HEK293T (cell line): Measurements from ENCODE around the gene C1orf87.
"Not testable (repeated sequence)": the region's sequence is repeated elsewhere in the genome, so short reads cannot be mapped to it uniquely, and the experiment has no call there.

Experiments
- CTCF ChIA-PET: fragments of 350-600 bp; formaldehyde crosslinking; extraction: SDS; loops from one replicate; lab custom pipeline; 2021; ENCODE audit warnings: antibody characterized with exemption, inconsistent platforms; lab: Yijun Ruan, JAX
- POLR2A ChIA-PET: fragments of 350-600 bp; formaldehyde crosslinking; extraction: SDS; loops from one replicate; lab custom pipeline; 2020; ENCODE audit warnings: antibody characterized with exemption, inconsistent platforms; lab: Yijun Ruan, JAX
- DNase-seq: peaks from one replicate; pipeline ENCODE4 v3.0.0; 2012; ENCODE audit warnings: mixed read lengths; ENCODE audit errors: extremely low spot score
- ARNT ChIP-seq: fragments of 450-650 bp; IDR thresholded peaks from 2 replicates; pipeline ENCODE4 v1.6.1; 2017; ENCODE audit warnings: mild to moderate bottlenecking
- BHLHE40 ChIP-seq: fragments of 450-650 bp; IDR thresholded peaks from 2 replicates; pipeline ENCODE4 v1.6.1; 2016; ENCODE audit warnings: mild to moderate bottlenecking, moderate library complexity, borderline replicate concordance
- CTBP1 ChIP-seq: fragments of 450-650 bp; IDR thresholded peaks from 2 replicates; pipeline ENCODE4 v1.6.1; 2016; ENCODE audit warnings: borderline replicate concordance
- ELF4 ChIP-seq: fragments of 450-650 bp; IDR thresholded peaks from 2 replicates; pipeline ENCODE4 v1.6.1; 2017; ENCODE audit warnings: antibody characterized with exemption
- FOXA1 ChIP-seq: fragments of 450-650 bp; IDR thresholded peaks from 2 replicates; pipeline ENCODE4 v1.6.1; 2016; ENCODE audit warnings: mild to moderate bottlenecking
- FOXK2 ChIP-seq: fragments of 450-650 bp; IDR thresholded peaks from 2 replicates; pipeline ENCODE4 v1.6.1; 2016; ENCODE audit warnings: mild to moderate bottlenecking
- FOXM1 ChIP-seq: fragments of 450-650 bp; IDR thresholded peaks from 2 replicates; pipeline ENCODE4 v1.6.1; 2017; ENCODE audit warnings: mild to moderate bottlenecking, borderline replicate concordance
- HDGF ChIP-seq: fragments of 450-650 bp; IDR thresholded peaks from 2 replicates; pipeline ENCODE4 v1.6.1; 2017; ENCODE audit warnings: antibody characterized with exemption, borderline replicate concordance
- L3MBTL2 ChIP-seq: fragments of 450-650 bp; conservative IDR thresholded peaks from 2 replicates; pipeline ENCODE4 v1.6.1; 2016; ENCODE audit warnings: mild to moderate bottlenecking
- LEF1 ChIP-seq: fragments of 450-650 bp; IDR thresholded peaks from 2 replicates; pipeline ENCODE4 v1.6.1; 2017; ENCODE audit warnings: mild to moderate bottlenecking, borderline replicate concordance
- NFRKB ChIP-seq: fragments of 450-650 bp; IDR thresholded peaks from 2 replicates; pipeline ENCODE4 v1.6.1; 2016; ENCODE audit warnings: mild to moderate bottlenecking, moderate library complexity
- SP1 ChIP-seq: fragments of 450-650 bp; IDR thresholded peaks from 2 replicates; pipeline ENCODE4 v1.6.1; 2017
- SUZ12 ChIP-seq: fragments of 450-650 bp; IDR thresholded peaks from 2 replicates; pipeline ENCODE4 v1.6.1; 2016; ENCODE audit warnings: mild to moderate bottlenecking
- TARDBP ChIP-seq: fragments of 450-650 bp; IDR thresholded peaks from 2 replicates; pipeline ENCODE4 v1.6.1; 2016
- ZNF384 ChIP-seq: fragments of 450-650 bp; IDR thresholded peaks from 2 replicates; pipeline ENCODE4 v1.6.1; 2016
- TF ChIP-seq, protein P1 (sequence below): fragments of 450-650 bp; IDR thresholded peaks from 2 replicates; pipeline ENCODE4 v1.6.1; 2016

Gene C1orf87

DNA sequence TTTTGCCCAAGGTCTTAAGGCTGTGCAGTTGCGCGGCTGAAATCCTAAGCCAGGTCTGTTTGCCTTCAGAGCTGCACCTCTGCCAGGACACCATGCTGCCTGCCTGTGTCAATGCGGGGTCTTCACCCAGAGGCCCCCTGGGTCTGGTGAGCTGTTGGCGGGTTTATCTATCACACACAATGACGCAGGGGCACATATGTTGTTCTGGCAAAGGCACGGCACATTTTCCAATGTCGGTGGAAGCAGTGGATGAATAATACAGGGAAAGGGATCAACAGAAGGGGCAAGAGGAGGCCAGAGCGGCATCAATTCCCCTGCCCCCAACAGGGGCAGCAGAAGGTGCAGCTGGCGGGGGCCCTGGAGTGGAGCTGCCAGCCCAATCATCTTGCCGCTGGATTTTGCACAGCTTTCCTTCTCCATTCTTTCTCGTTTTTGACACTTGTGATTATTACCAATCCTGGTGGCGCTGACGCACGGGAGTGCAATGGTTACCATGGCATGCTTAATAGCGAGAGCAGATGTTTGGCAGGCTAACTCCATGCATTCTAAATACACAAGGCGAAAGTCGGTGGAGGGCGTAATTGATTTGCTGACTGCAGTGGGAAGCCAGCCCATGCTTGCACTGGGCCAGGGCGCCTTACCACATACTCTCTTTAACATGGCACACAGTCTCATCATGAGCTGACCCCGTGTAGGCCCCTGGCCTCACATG is 101.2 kb downstream of the C1orf87 start:
- DNase-seq, result no peak
- CTCF ChIA-PET, result interaction anchor here (0.6 to 1.5 kb wide), 4 partner anchors 10 to 975 kb away, joined by 3 to 5 read pairs (median 3); no protein-coding TSS in a partner anchor
- no peak for TF ChIP-seq ZNF384
- no peak for TF ChIP-seq BHLHE40
- TF ChIP-seq, protein P1, sequence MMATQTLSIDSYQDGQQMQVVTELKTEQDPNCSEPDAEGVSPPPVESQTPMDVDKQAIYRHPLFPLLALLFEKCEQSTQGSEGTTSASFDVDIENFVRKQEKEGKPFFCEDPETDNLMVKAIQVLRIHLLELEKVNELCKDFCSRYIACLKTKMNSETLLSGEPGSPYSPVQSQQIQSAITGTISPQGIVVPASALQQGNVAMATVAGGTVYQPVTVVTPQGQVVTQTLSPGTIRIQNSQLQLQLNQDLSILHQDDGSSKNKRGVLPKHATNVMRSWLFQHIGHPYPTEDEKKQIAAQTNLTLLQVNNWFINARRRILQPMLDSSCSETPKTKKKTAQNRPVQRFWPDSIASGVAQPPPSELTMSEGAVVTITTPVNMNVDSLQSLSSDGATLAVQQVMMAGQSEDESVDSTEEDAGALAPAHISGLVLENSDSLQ, result no peak
- no peak for TF ChIP-seq CTBP1
- TF ChIP-seq FOXK2, result no peak
- no peak for TF ChIP-seq HDGF
- TF ChIP-seq FOXM1, result no peak
- no peak for TF ChIP-seq LEF1
- no peak for TF ChIP-seq L3MBTL2
- POLR2A ChIA-PET, result no interaction called here

DNA sequence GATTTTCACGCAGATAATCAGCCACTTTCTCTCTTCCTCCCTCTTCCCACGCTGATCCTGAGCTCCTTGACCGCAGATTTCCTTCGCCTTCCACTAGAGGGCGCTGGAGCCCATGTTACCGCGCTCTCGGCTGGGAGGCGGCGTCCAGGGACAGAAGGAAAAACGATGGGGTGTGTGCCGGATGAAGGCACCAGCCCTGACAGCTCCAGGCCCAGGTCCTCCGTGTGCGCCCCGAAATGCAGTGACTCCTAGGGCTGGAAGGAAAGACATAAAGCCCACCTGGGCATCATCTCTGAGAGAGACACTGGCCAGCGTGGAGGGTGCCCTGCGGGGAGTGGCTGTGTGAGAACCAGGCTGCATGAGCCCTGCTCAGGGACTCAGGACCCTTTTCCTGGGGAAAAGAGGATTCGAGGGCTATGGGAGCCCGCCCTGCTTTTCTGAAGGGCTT is 102.1 kb downstream of the C1orf87 start:
- no peak for TF ChIP-seq FOXK2
- TF ChIP-seq SUZ12, result no peak
- TF ChIP-seq, protein P1, result no peak
- TF ChIP-seq TARDBP, result no peak
- TF ChIP-seq ZNF384, result no peak
- no peak for TF ChIP-seq NFRKB
- no peak for TF ChIP-seq FOXA1
- no peak for TF ChIP-seq CTBP1
- TF ChIP-seq LEF1, result no peak
- TF ChIP-seq HDGF, result no peak
- no peak for TF ChIP-seq ELF4
- TF ChIP-seq SP1, result no peak
- CTCF ChIA-PET, result interaction anchor here (0.6 to 1.5 kb wide), 23 partner anchors 10 to 975 kb away, joined by 3 to 7 read pairs (median 3); no protein-coding TSS in a partner anchor
- peak; percentile 91 for DNase-seq
- POLR2A ChIA-PET, result no interaction called here

DNA sequence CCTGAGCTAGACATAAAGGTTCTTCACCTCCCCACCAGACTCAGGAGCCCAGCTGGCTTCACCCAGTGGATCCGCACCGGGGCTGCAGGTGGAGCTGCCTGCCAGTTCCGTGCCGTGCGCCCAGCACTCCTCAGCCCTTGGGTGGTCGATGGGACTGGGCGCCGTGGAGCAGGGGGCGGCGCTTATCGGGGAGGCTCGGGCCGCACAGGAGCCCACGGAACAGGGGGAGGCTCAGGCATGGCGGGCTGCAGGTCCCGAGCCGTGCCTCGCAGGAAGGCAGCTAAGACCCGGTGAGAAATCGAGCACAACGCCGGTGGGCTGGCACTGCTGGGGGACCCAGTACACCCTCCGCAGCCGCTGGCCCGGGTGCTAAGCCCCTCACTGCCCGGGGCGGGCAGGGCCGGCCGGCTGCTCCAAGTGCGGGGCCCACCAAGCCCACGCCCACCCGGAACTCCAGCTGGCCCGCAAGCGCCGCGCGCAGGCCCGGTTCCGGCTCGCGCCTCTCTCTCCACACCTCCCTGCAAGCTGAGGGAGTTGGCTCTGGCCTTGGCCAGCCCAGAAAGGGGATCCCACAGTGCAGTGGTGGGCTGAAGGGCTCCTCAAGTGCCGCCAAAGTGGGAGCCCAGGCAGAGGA is 103.9 kb downstream of the C1orf87 start:
- POLR2A ChIA-PET, DNase-seq: not testable (repeated sequence)
- CTCF ChIA-PET, result interaction anchor here (0.7 kb wide), 1 partner anchor 1540 kb away, joined by 3 read pairs; no protein-coding TSS in a partner anchor

DNA sequence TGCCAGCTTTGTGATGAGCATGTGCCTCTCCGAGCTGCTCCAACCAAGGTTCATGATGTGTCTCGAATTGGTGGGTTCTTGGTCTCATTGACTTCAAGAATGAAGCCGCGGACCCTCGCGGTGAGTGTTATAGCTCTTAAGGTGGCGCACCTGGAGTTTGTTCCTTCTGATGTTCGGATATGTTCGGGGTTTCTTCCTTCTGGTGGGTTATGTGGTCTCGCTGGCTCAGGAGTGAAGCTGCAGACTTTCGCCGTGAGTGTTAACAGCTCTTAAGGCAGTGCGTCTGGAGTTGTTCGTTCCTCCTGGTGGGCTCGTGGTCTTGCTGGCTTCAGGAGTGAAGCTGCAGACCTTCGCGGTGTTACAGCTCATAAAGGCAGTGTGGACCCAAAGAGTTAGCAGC is 104.8 kb downstream of the C1orf87 start:
- CTCF ChIA-PET, result interaction anchor here (0.5 to 0.7 kb wide), 2 partner anchors 1049 to 1541 kb away, joined by 3 to 8 read pairs; no protein-coding TSS in a partner anchor
- DNase-seq, POLR2A ChIA-PET: not testable (repeated sequence)

DNA sequence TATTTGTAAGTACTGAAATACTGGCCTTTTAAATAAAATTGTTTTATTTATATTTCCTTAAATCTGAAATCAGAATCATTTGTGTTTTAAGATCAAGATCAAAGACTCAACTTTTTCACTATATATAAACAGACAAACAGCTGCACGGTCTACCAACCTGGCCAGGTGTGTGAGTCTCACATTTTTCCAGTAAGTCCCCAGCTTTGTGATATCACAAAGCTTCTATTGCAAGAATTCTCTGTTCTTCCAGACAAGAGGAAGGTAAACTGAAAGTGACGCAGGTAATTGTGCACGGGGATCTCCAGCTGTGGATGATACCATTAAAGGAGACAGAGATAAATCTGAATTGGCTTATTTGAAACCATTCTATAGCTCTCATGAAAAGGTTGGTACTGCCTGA is 105.8 kb downstream of the C1orf87 start:
- no peak for DNase-seq
- TF ChIP-seq NFRKB, result no peak
- no peak for TF ChIP-seq ZNF384
- no peak for TF ChIP-seq FOXA1
- no peak for TF ChIP-seq LEF1
- TF ChIP-seq SUZ12, result no peak
- no peak for TF ChIP-seq SP1
- TF ChIP-seq TARDBP, result no peak
- TF ChIP-seq ELF4, result no peak
- no peak for TF ChIP-seq BHLHE40
- TF ChIP-seq, protein P1, result no peak
- no peak for TF ChIP-seq L3MBTL2
- no peak for TF ChIP-seq HDGF
- TF ChIP-seq ARNT, result no peak
- no peak for TF ChIP-seq FOXK2
- TF ChIP-seq CTBP1, result no peak
- TF ChIP-seq FOXM1, result no peak
- ChIA-PET POLR2A (no interaction called here), CTCF (interaction anchor here (2.0 kb wide), 1 partner anchor 20 kb away, joined by 5 read pairs; no protein-coding TSS in a partner anchor)

DNA sequence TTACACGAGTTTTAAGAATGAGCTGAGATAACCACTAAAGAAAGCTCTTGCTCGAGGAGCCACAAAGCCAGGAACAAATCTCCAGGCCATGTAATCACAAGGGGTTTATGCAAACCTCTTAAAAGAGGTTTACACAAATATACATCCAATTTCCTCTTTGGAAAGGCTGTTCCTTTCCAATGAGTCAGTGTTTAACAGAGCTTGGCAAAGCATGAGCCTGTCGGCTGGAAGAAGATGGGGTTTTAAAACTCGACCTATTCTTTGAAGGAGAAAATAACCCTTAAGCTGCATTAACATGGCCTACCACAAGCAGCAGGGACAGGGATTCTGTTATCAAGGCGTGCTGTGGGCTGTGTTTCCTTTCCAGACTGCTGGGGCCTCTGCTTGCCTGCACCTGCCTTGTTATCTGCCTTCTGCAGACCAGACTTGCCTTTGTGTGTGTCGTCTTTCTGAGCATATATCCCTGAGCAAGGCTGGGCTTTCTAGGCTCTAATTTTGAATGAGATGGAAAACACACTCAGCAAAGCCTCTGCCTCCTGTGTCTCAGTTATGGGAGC is 106.4 kb downstream of the C1orf87 start:
- DNase-seq, result no peak
- ChIA-PET CTCF (interaction anchor here (1.1 to 2.0 kb wide), 3 partner anchors 9 to 87 kb away, joined by 4 to 9 read pairs (median 5); no protein-coding TSS in a partner anchor), POLR2A (interaction anchor here (0.8 kb wide), 1 partner anchor 1083 kb away, joined by 3 read pairs; no protein-coding TSS in a partner anchor)
- TF ChIP-seq FOXM1 (no peak), LEF1 (no peak), ELF4 (no peak), NFRKB (no peak)
